Subcutaneous abdominal adipose tissue (tissue), 5 donors: Measurements from ENCODE around the gene PTGIR.

ENCODE experiments used
- H3K27ac ChIP-seq: one replicate; pipeline ENCODE4 v1.7.0; 2013; ENCODE audit warnings: low read depth, mild to moderate bottlenecking, inconsistent platforms, low read length, moderate library complexity
- H3K27me3 ChIP-seq, 5 donors: one replicate each; pipeline ENCODE4 v1.7.0; 2013; ENCODE audit warnings: low read length in 5 of 5, inconsistent platforms in 1 of 5; ENCODE audit not compliant: control insufficient read depth in 5 of 5, insufficient read depth in 4 of 5
- H3K36me3 ChIP-seq, 5 donors: one replicate each; pipeline ENCODE4 v1.7.0; 2013; ENCODE audit warnings: low read length in 5 of 5; ENCODE audit not compliant: control insufficient read depth in 5 of 5, insufficient read depth in 5 of 5
- H3K4me1 ChIP-seq, 5 donors: one replicate each; pipeline ENCODE4 v1.7.0; 2013; ENCODE audit warnings: low read length in 5 of 5, mild to moderate bottlenecking in 3 of 5, moderate library complexity in 1 of 5; ENCODE audit not compliant: control insufficient read depth in 5 of 5, insufficient read depth in 5 of 5
- H3K4me3 ChIP-seq, 5 donors: one replicate each; pipeline ENCODE4 v1.7.0; 2013; ENCODE audit warnings: low read length in 5 of 5, low read depth in 1 of 5
- H3K9ac ChIP-seq, 5 donors: one replicate each; pipeline ENCODE4 v1.7.0; 2013; ENCODE audit warnings: low read length in 5 of 5, mild to moderate bottlenecking in 4 of 5, moderate library complexity in 3 of 5
- H3K9me3 ChIP-seq, 5 donors: one replicate each; pipeline ENCODE4 v1.7.0; 2013; ENCODE audit warnings: low read length in 5 of 5; ENCODE audit not compliant: control insufficient read depth in 5 of 5
- donor health status: healthy.
- donor health status: healthy.
- donor health status: healthy.
- donor health status: healthy.
- donor health status: healthy.

PTGIR gene

GRCh38 chr19:46639358-46640182 lies 14.7 kb upstream of the PTGIR start:
- Histone ChIP-seq H3K4me3 (peak overlapping the region in 4 of 5 donors; percentile 27 to 61 (median 53)), H3K36me3 (no peaks in the 10 kb centered on the region), H3K4me1 (peaks cover 2 to 24% (median 22%) of the 10 kb centered on the region in 5 donors), H3K9ac (peak overlapping the region in 2 of 5 donors; percentile 35 to 61), H3K27ac (no peak overlapping the region), H3K9me3 (no peaks in the 10 kb centered on the region), H3K27me3 (peaks cover 13 to 40% (median 23%) of the 10 kb centered on the region in 5 donors)

- Histone ChIP-seq H3K27me3 (peaks cover 16 to 50% (median 26%) of the 10 kb centered on the region in 5 donors), H3K9ac (no peak overlapping the region), H3K4me1 (peaks cover 5 to 36% (median 32%) of the 10 kb centered on the region in 5 donors), H3K4me3 (no peak overlapping the region), H3K27ac (no peak overlapping the region), H3K9me3 (no peaks in the 10 kb centered on the region), H3K36me3 (no peaks in the 10 kb centered on the region)
Measured at GRCh38 chr19:46637224-46637623, 12.3 kb upstream of the PTGIR start.

GRCh38 chr19:46635920-46636761 lies 11.3 kb upstream of the PTGIR start, which contains the start of gene GNG8:
Gene GNG8 (minus strand): TSS chr19:46636202. CDS start chr19:46634682, 1,520 bp downstream.
- Histone ChIP-seq H3K9me3 (no peaks in the 10 kb centered on the region), H3K36me3 (no peaks in the 10 kb centered on the region), H3K9ac (no peak within 1 kb of the TSS), H3K4me3 (no peak within 1 kb of the TSS), H3K4me1 (peaks cover 7 to 44% (median 40%) of the 10 kb centered on the region in 5 donors), H3K27ac (no peak within 1 kb of the TSS), H3K27me3 (peaks cover 16 to 50% (median 26%) of the 10 kb centered on the region in 5 donors)

DNA sequence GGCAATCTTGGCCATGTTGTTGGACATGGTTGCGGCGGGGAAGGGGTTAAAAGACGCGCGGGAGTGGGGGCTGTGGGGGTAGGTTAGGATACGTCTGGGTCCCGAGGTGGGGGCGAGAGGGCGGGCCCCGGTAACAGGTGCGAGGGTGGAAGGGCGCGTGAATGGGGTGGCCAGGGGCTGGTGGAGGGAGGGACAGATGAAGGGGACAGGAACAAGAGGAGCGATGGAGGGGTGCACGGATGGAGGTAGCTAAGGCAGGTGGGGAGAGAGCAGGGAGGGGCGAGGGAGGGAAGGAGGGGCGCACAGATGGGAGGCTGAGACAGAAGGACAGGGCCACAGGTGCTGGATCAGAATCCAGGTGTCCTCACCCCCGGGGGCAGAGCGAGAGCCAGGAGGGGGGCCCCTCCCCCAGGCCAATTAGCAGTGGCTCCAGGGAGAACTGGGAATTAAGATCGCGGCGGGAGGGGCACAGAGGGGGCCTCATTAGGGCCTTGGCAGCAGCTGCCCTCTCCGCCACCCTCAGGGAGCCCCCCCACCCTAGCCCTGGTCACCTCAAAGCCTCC lies 9.8 kb upstream of the PTGIR start:
- Histone ChIP-seq H3K27me3 (peaks cover 8 to 39% (median 25%) of the 10 kb centered on the region in 5 donors), H3K9ac (no peak overlapping the region), H3K4me3 (no peak overlapping the region), H3K4me1 (peaks cover 12 to 50% (median 49%) of the 10 kb centered on the region in 5 donors), H3K9me3 (no peaks in the 10 kb centered on the region), H3K36me3 (no peaks in the 10 kb centered on the region), H3K27ac (no peak overlapping the region)

DNA sequence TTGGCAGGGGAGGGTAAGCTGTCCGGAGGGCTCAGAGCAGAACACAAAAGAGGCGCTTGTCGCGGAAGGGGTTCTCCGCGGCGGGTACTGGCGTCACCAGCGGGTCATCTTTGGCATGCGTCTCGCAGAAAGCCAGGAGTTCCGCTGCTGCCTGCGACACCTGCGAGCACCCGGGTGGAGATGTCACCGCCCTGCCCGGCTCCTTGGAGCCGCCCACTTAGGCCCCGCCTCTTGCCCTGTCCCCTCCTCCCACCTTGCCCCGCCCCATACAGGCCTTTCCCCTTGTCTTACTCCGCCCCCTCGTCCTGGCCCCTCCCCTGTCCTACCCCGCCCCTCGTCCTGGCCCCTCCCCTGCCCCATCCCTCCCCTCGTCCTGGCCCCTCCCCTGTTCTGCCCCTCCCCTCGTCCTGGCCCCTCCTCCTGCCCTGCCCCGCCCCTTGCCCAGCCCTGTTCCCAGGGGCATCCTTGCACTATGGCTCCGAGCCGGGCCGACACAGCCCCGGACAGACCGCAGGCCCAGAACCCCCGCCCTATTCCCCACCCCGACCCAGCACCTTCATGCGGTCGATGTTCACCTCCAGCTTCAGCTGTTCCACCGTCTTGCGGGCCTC lies 9.3 kb upstream of the PTGIR start:
- Histone ChIP-seq H3K27ac (no peak overlapping the region), H3K36me3 (no peaks in the 10 kb centered on the region), H3K9me3 (no peaks in the 10 kb centered on the region), H3K4me1 (peaks cover 12 to 47% (median 45%) of the 10 kb centered on the region in 5 donors), H3K9ac (peak overlapping the region in 1 of 5 donors; percentile 33), H3K27me3 (peaks cover 3 to 35% (median 19%) of the 10 kb centered on the region in 5 donors), H3K4me3 (peak overlapping the region; percentile 36 to 65 (median 55))

DNA sequence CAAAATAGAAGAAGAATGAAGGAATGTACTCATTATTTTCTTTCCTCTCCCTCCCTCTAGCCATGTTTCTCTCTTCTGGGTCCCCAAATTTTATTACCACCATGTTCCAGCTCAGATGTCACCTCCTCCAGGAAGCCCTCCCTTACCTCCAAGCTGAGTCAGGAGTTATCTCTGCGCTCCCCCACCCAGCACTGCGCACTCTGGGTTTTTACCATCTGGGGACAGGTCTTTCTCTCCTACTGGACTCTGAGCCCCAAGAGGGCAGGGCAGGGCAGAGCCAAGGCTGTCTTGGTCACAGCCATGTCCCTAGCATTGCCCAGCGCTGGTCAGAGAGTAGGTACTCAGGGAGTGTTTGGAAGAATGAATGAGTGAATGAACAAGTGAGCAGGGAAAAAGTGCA lies 8.2 kb upstream of the PTGIR start:
- Histone ChIP-seq H3K36me3 (no peaks in the 10 kb centered on the region), H3K27ac (no peak overlapping the region), H3K4me3 (no peak overlapping the region), H3K4me1 (peaks cover 10 to 37% (median 36%) of the 10 kb centered on the region in 5 donors), H3K9me3 (no peaks in the 10 kb centered on the region), H3K27me3 (peaks cover 3 to 28% (median 19%) of the 10 kb centered on the region in 5 donors), H3K9ac (no peak overlapping the region)

DNA sequence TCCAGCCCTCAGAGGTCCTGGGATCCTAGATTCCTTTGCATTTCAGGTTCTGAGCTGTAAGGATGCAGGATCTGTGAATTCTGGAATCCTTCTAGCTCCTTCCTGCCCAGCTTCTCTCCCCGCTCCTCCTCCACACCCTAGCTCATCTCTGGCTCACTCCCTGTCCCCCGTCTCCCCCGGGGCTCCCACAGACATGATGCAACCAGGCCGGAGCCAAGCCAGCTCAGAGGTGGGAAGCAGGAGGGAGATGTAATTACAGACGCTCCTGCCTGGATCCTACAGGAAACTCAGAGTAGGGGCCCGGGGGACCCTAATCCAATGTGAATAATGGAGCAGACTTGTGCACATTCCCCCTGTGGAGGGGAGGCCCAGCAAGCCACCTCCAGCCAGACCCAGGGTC lies 6.6 kb upstream of the PTGIR start:
- Histone ChIP-seq H3K27me3 (peaks cover 3 to 20% (median 16%) of the 10 kb centered on the region in 5 donors), H3K4me1 (peaks cover 10 to 40% (median 36%) of the 10 kb centered on the region in 5 donors), H3K27ac (peak overlapping the region; percentile 9), H3K9me3 (no peaks in the 10 kb centered on the region), H3K9ac (no peak overlapping the region), H3K36me3 (no peaks in the 10 kb centered on the region), H3K4me3 (no peak overlapping the region)

DNA sequence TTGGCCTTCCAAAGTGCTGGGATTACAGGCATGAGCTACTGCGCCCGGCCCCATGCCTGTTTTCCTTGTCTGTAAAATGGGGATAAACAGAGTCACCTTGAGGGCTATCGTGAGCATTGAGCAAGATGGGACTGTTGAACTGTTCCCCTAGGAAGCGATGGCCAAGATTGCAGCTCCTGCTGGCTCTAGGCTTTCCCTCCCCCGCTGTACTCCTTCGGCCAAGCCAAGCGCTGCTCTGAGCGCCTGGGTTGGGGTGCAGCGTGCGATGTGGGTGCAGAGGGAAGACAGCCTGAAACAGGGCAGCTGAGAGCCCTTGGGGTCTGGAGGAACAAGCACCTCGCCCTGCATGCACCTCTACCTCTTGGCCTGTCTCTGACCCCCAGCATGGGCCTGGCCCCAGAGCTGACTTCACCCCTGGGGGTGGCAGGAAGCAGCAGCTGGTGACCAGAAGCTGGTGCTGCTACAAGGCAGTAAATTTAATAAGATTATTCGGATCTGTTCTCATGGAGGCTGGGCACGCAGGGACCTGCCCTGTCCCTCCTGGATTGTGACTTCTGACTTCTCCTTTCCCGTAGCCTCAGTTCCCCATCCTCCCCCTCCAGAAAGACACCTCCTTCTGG lies 5.8 kb upstream of the PTGIR start:
- H3K4me3 ChIP-seq = no peak overlapping the region
- H3K36me3 ChIP-seq = no peaks in the 10 kb centered on the region
- no peaks in the 10 kb centered on the region for H3K9me3 ChIP-seq
- peaks cover 3 to 20% (median 16%) of the 10 kb centered on the region in 5 donors for H3K27me3 ChIP-seq
- H3K27ac ChIP-seq = no peak overlapping the region
- no peak overlapping the region for H3K9ac ChIP-seq
- peaks cover 12 to 48% (median 43%) of the 10 kb centered on the region in 5 donors for H3K4me1 ChIP-seq

DNA sequence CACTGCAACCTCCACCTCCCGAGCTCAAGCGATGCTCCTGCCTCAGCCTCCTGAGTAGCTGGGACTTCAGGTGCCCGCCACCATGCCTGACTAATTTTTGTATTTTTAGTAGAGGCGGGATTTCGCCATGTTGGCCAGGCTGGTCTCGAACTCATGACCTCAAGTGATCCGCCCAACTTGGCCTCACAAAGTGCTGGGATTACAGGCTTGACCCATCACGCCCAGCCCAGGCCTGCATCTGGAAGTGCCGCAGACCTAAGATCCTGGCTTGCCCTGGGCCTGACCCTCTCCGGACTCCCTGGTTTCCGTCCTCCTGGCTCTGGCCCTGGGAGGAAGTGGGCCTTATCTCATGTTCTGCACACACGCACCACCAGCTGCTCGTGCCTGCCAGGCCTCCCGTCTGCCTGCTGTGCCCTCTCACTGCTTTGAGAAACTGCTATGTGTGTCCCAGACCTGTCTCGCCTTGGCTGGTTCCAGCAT lies 4.7 kb upstream of the PTGIR start:
- peaks cover 16 to 54% (median 52%) of the 10 kb centered on the region in 5 donors for H3K4me1 ChIP-seq
- no peak overlapping the region for H3K27ac ChIP-seq
- H3K9me3 ChIP-seq = no peaks in the 10 kb centered on the region
- H3K36me3 ChIP-seq = no peaks in the 10 kb centered on the region
- peaks cover 2 to 17% (median 10%) of the 10 kb centered on the region in 5 donors for H3K27me3 ChIP-seq
- H3K9ac ChIP-seq = no peak overlapping the region
- no peak overlapping the region for H3K4me3 ChIP-seq
